WTC11 (cell line): ENCODE data around the gene PDSS1. TPM values are rescaled to one million over a fixed set of nuclear protein-coding genes. Genes with fewer than 3 reads are reported as not detected.

Experiments
- ATAC-seq: fragments of 200-7000 bp; cut with Tn5 transposase; 2 replicates; pipeline ENCODE4 v1.10.0; 2021; ENCODE audit warnings: mild to moderate bottlenecking, moderate library complexity
- CTCF ChIA-PET: fragments of 300-600 bp; sonication (Branson Sonifier 250); formaldehyde crosslinking; loops from one replicate; lab custom pipeline; 2021; ENCODE audit warnings: antibody characterized with exemption; lab: Charles Lee
- POLR2A ChIA-PET: fragments of 350-600 bp; sonication (Branson Sonifier 250); formaldehyde crosslinking; loops from one replicate; lab custom pipeline; 2021; ENCODE audit warnings: antibody characterized with exemption; lab: Charles Lee
- DNase-seq: peaks from one replicate; pipeline ENCODE4 v3.0.0; 2021; ENCODE audit warnings: low spot score
- H3K27ac Mint-ChIP-seq: 2 replicates; pipeline ENCODE4 v1.8.0; 2021; ENCODE audit warnings: mixed read lengths
- H3K27me3 Mint-ChIP-seq: 2 replicates; pipeline ENCODE4 v1.8.0; 2021; ENCODE audit warnings: low read depth, mild to moderate bottlenecking, moderate library complexity, mixed read lengths
- H3K36me3 Mint-ChIP-seq: 2 replicates; pipeline ENCODE4 v1.8.0; 2021; ENCODE audit warnings: mixed read lengths
- H3K4me1 Mint-ChIP-seq: 2 replicates; pipeline ENCODE4 v1.8.0; 2022; ENCODE audit warnings: mixed read lengths
- H3K4me3 Mint-ChIP-seq: 2 replicates; pipeline ENCODE4 v1.8.0; 2021; ENCODE audit warnings: mild to moderate bottlenecking, moderate library complexity, mixed read lengths
- H3K9me3 Mint-ChIP-seq: 2 replicates; pipeline ENCODE4 v1.8.0; 2021; ENCODE audit warnings: mixed read lengths
- FOXJ3 ChIP-seq: sonication (generic); formaldehyde crosslinking; IDR thresholded peaks from 2 replicates; pipeline ENCODE4 v1.9.0; 2021; ENCODE audit warnings: missing genetic modification reagents, mild to moderate bottlenecking, borderline replicate concordance
- GRHL2 ChIP-seq: fragments of 250-450 bp; sonication (Bioruptor Pico); IDR thresholded peaks from 2 replicates; pipeline ENCODE4 v1.8.0; 2022; ENCODE audit warnings: mild to moderate bottlenecking, moderate library complexity; ENCODE audit not compliant: insufficient replicate concordance, severe bottlenecking
- MXD4 ChIP-seq: fragments of 250-450 bp; sonication (Bioruptor Pico); IDR thresholded peaks from 2 replicates; pipeline ENCODE4 v1.8.0; 2021; ENCODE audit warnings: mild to moderate bottlenecking, moderate library complexity, borderline replicate concordance
- MYBL2 ChIP-seq: sonication (generic); formaldehyde crosslinking; IDR thresholded peaks from 2 replicates; pipeline ENCODE4 v1.8.1; 2023; ENCODE audit warnings: mild to moderate bottlenecking, moderate library complexity, missing genetic modification reagents
- NFATC4 ChIP-seq: fragments of 250-450 bp; sonication (Bioruptor Pico); IDR thresholded peaks from 2 replicates; pipeline ENCODE4 v1.9.0; 2021; ENCODE audit warnings: mild to moderate bottlenecking
- NFE2L1 ChIP-seq: sonication (generic); formaldehyde crosslinking; IDR thresholded peaks from 2 replicates; pipeline ENCODE4 v1.8.1; 2023; ENCODE audit warnings: missing genetic modification reagents
- SMAD3 ChIP-seq: sonication (generic); formaldehyde crosslinking; IDR thresholded peaks from 2 replicates; pipeline ENCODE4 v1.8.0; 2022; ENCODE audit warnings: missing genetic modification reagents, mild to moderate bottlenecking, borderline replicate concordance
- SMAD4 ChIP-seq: sonication (generic); formaldehyde crosslinking; IDR thresholded peaks from 2 replicates; pipeline ENCODE4 v1.8.0; 2022; ENCODE audit warnings: mild to moderate bottlenecking, missing genetic modification reagents
- TEAD4 ChIP-seq: sonication (generic); formaldehyde crosslinking; IDR thresholded peaks from 2 replicates; pipeline ENCODE4 v1.8.0; 2022; ENCODE audit warnings: mild to moderate bottlenecking, missing genetic modification reagents
- ZBTB21 ChIP-seq: sonication (generic); formaldehyde crosslinking; IDR thresholded peaks from 2 replicates; pipeline ENCODE4 v1.8.1; 2023; ENCODE audit warnings: mild to moderate bottlenecking, missing genetic modification reagents, borderline replicate concordance
- ZNF138 ChIP-seq: sonication (generic); formaldehyde crosslinking; conservative IDR thresholded peaks from 2 replicates; pipeline ENCODE4 v1.8.1; 2022; ENCODE audit warnings: mild to moderate bottlenecking, moderate library complexity, missing genetic modification reagents
- ZNF232 ChIP-seq: sonication (generic); formaldehyde crosslinking; IDR thresholded peaks from 2 replicates; pipeline ENCODE4 v1.8.0; 2022; ENCODE audit warnings: mild to moderate bottlenecking, missing genetic modification reagents
- ZNF263 ChIP-seq: sonication (generic); formaldehyde crosslinking; IDR thresholded peaks from 2 replicates; pipeline ENCODE4 v1.8.1; 2022; ENCODE audit warnings: low read depth, mild to moderate bottlenecking, moderate library complexity, missing genetic modification reagents
- ZNF317 ChIP-seq: sonication (generic); formaldehyde crosslinking; IDR thresholded peaks from 2 replicates; pipeline ENCODE4 v1.8.1; 2023; ENCODE audit warnings: low read depth, mild to moderate bottlenecking, moderate library complexity, missing genetic modification reagents, borderline replicate concordance
- ZNF423 ChIP-seq: fragments of 250-450 bp; sonication (Bioruptor Pico); IDR thresholded peaks from 2 replicates; pipeline ENCODE4 v2.1.2; 2022; ENCODE audit warnings: mild to moderate bottlenecking, moderate library complexity
- total RNA-seq: library from RNA; stranded (reverse); gene quantifications from 3 replicates; pipeline ENCODE4 v1.2.3, GENCODE V29; 2021
- TF ChIP-seq, protein P1 (sequence below): sonication (generic); formaldehyde crosslinking; IDR thresholded peaks from 2 replicates; pipeline ENCODE4 v1.8.0; 2022; ENCODE audit warnings: mild to moderate bottlenecking, missing genetic modification reagents
- TF ChIP-seq, protein P2 (sequence below): sonication (generic); formaldehyde crosslinking; IDR thresholded peaks from 2 replicates; pipeline ENCODE4 v1.8.1; 2023; ENCODE audit warnings: mild to moderate bottlenecking, missing genetic modification reagents
- TF ChIP-seq, protein P3 (sequence below): sonication (generic); formaldehyde crosslinking; IDR thresholded peaks from 2 replicates; pipeline ENCODE4 v1.8.1; 2023; ENCODE audit warnings: mild to moderate bottlenecking, missing genetic modification reagents, moderate library complexity
- TF ChIP-seq, protein P4 (sequence below): fragments of 250-450 bp; sonication (Bioruptor Pico); IDR thresholded peaks from 2 replicates; pipeline ENCODE4 v1.9.0; 2021; ENCODE audit warnings: moderate library complexity, mild to moderate bottlenecking, inconsistent platforms, borderline replicate concordance
- TF ChIP-seq, protein P5 (sequence below): sonication (generic); formaldehyde crosslinking; IDR thresholded peaks from 2 replicates; pipeline ENCODE4 v1.8.0; 2022; ENCODE audit warnings: mild to moderate bottlenecking, missing genetic modification reagents
- TF ChIP-seq, protein P6 (sequence below): sonication (generic); formaldehyde crosslinking; IDR thresholded peaks from 2 replicates; pipeline ENCODE4 v1.8.0; 2022; ENCODE audit warnings: missing genetic modification reagents

PDSS1 gene
- total RNA-seq, 1 experiment from 2014 or later: 13.6 TPM

DNA sequence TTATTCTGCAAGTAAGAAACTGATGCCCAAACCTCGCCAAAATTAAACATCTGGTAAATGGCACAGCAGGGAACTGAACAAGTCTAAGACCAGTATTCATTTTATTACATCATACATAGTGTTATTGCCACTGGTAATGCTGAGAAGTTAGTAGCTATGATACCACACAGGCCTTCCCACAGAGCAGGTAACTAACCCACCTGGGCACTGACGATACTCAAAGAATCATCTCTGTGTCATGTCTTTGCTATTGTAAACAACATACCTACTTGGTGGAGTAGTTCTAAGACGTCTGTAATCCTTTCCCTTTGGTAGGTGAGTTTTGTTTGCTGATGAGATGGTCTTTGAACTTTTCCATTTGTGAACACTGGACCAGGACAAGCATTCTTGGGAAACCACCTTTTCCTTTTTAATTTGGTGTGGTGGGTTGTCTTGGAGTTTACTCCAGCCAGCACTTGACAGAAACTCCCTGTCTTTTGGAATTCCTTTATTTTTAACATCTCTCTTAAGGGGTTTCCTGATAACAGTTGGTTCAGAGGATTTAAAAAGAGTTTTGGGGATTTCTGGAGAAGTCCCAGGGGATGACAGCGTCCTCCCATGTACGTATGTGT, 40.9 kb downstream of the PDSS1 start:
- ATAC-seq: no peak
- no peaks in the 10 kb centered on the region for H3K27me3 Mint-ChIP-seq
- POLR2A ChIA-PET: no interaction called here

DNA sequence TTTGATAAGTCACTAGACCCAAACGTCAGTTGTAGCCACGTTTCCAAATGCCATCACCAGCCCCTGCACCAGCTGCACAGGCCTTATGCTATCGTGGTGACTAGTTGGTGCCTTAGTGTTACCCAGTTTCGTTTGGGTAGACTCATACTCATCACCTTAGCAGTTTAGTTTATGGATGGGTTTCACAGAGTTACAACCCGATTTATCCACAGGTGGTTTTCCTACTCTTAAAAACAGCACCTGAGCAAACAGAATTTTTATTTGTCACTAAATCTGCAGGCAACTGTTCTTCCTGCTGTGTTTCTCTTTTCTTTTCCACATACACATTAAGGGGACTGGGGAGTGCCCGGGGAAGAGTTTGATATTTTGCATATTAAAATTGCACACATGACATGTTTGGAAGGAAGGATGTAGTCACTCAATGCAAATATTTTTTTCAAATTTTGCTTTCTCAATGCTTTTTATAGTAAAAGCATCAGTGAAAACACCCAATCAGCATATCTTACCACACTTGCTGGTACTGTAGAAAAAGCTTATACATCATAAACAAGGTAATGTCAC, 41.6 kb downstream of the PDSS1 start:
- Mint-ChIP-seq H3K4me3 (no peak overlapping the region), H3K9me3 (no peaks in the 10 kb centered on the region), H3K4me1 (peaks cover 17% of the 10 kb centered on the region), H3K36me3 (peaks cover 71% of the 10 kb centered on the region), H3K27ac (no peak overlapping the region), H3K27me3 (no peaks in the 10 kb centered on the region)
- CTCF ChIA-PET: interaction anchor here (1.4 kb wide), 1 partner anchor 13 kb away, joined by 6 read pairs; no protein-coding TSS in a partner anchor
- no peak for DNase-seq
- POLR2A ChIA-PET: no interaction called here
- no peak for TF ChIP-seq ZNF423 (CRISPR knock-in tag)
- TF ChIP-seq GRHL2 (CRISPR knock-in tag): no peak
- no peak for TF ChIP-seq ZNF138 (CRISPR knock-in tag)
- TF ChIP-seq, protein P1, sequence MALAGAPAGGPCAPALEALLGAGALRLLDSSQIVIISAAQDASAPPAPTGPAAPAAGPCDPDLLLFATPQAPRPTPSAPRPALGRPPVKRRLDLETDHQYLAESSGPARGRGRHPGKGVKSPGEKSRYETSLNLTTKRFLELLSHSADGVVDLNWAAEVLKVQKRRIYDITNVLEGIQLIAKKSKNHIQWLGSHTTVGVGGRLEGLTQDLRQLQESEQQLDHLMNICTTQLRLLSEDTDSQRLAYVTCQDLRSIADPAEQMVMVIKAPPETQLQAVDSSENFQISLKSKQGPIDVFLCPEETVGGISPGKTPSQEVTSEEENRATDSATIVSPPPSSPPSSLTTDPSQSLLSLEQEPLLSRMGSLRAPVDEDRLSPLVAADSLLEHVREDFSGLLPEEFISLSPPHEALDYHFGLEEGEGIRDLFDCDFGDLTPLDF (CRISPR knock-in tag): no peak
- TF ChIP-seq, protein P2, sequence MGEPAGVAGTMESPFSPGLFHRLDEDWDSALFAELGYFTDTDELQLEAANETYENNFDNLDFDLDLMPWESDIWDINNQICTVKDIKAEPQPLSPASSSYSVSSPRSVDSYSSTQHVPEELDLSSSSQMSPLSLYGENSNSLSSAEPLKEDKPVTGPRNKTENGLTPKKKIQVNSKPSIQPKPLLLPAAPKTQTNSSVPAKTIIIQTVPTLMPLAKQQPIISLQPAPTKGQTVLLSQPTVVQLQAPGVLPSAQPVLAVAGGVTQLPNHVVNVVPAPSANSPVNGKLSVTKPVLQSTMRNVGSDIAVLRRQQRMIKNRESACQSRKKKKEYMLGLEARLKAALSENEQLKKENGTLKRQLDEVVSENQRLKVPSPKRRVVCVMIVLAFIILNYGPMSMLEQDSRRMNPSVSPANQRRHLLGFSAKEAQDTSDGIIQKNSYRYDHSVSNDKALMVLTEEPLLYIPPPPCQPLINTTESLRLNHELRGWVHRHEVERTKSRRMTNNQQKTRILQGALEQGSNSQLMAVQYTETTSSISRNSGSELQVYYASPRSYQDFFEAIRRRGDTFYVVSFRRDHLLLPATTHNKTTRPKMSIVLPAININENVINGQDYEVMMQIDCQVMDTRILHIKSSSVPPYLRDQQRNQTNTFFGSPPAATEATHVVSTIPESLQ: no peak
- TF ChIP-seq, protein P3, sequence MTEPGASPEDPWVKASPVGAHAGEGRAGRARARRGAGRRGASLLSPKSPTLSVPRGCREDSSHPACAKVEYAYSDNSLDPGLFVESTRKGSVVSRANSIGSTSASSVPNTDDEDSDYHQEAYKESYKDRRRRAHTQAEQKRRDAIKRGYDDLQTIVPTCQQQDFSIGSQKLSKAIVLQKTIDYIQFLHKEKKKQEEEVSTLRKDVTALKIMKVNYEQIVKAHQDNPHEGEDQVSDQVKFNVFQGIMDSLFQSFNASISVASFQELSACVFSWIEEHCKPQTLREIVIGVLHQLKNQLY (CRISPR knock-in tag): no peak
- TF ChIP-seq MXD4: no peak
- TF ChIP-seq, protein P4, sequence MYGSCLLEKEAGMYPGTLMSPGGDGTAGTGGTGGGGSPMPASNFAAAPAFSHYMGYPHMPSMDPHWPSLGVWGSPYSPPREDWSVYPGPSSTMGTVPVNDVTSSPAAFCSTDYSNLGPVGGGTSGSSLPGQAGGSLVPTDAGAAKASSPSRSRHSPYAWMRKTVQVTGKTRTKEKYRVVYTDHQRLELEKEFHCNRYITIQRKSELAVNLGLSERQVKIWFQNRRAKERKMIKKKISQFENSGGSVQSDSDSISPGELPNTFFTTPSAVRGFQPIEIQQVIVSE (CRISPR knock-in tag): no peak
- no peak for TF ChIP-seq TEAD4 (CRISPR knock-in tag)
- TF ChIP-seq, protein P5, sequence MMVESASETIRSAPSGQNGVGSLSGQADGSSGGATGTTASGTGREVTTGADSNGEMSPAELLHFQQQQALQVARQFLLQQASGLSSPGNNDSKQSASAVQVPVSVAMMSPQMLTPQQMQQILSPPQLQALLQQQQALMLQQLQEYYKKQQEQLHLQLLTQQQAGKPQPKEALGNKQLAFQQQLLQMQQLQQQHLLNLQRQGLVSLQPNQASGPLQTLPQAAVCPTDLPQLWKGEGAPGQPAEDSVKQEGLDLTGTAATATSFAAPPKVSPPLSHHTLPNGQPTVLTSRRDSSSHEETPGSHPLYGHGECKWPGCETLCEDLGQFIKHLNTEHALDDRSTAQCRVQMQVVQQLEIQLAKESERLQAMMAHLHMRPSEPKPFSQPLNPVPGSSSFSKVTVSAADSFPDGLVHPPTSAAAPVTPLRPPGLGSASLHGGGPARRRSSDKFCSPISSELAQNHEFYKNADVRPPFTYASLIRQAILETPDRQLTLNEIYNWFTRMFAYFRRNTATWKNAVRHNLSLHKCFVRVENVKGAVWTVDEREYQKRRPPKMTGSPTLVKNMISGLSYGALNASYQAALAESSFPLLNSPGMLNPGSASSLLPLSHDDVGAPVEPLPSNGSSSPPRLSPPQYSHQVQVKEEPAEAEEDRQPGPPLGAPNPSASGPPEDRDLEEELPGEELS (CRISPR knock-in tag): no peak
- TF ChIP-seq ZNF232 (CRISPR knock-in tag): no peak
- no peak for TF ChIP-seq ZNF317 (CRISPR knock-in tag)
- TF ChIP-seq SMAD4 (CRISPR knock-in tag): no peak
- ATAC-seq: no peak

More for the DNA sequence above, 40.9 kb downstream of the PDSS1 start:
- no peak for DNase-seq
- TF ChIP-seq, protein P5 (CRISPR knock-in tag): no peak
- TF ChIP-seq ZBTB21: no peak
- TF ChIP-seq ZNF317 (CRISPR knock-in tag): no peak
- TF ChIP-seq, protein P6, sequence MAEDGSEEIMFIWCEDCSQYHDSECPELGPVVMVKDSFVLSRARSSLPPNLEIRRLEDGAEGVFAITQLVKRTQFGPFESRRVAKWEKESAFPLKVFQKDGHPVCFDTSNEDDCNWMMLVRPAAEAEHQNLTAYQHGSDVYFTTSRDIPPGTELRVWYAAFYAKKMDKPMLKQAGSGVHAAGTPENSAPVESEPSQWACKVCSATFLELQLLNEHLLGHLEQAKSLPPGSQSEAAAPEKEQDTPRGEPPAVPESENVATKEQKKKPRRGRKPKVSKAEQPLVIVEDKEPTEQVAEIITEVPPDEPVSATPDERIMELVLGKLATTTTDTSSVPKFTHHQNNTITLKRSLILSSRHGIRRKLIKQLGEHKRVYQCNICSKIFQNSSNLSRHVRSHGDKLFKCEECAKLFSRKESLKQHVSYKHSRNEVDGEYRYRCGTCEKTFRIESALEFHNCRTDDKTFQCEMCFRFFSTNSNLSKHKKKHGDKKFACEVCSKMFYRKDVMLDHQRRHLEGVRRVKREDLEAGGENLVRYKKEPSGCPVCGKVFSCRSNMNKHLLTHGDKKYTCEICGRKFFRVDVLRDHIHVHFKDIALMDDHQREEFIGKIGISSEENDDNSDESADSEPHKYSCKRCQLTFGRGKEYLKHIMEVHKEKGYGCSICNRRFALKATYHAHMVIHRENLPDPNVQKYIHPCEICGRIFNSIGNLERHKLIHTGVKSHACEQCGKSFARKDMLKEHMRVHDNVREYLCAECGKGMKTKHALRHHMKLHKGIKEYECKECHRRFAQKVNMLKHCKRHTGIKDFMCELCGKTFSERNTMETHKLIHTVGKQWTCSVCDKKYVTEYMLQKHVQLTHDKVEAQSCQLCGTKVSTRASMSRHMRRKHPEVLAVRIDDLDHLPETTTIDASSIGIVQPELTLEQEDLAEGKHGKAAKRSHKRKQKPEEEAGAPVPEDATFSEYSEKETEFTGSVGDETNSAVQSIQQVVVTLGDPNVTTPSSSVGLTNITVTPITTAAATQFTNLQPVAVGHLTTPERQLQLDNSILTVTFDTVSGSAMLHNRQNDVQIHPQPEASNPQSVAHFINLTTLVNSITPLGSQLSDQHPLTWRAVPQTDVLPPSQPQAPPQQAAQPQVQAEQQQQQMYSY (CRISPR knock-in tag): no peak
- TF ChIP-seq FOXJ3: no peak
- no peak for TF ChIP-seq NFATC4
- no peak for TF ChIP-seq MYBL2
- no peak for TF ChIP-seq SMAD3 (CRISPR knock-in tag)
- no peak for TF ChIP-seq NFE2L1
- no peak for TF ChIP-seq ZNF263 (CRISPR knock-in tag)
- TF ChIP-seq, all 79 proteins: peak for 0
- no peak overlapping the region for H3K27ac Mint-ChIP-seq
- H3K9me3 Mint-ChIP-seq: no peaks in the 10 kb centered on the region
- CTCF ChIA-PET: no interaction called here
- H3K36me3 Mint-ChIP-seq: peaks cover 69% of the 10 kb centered on the region
- peaks cover 16% of the 10 kb centered on the region for H3K4me1 Mint-ChIP-seq
- no peak overlapping the region for H3K4me3 Mint-ChIP-seq
